Measurements from ENCODE around the gene AMFR. TPM values are rescaled to one million over a fixed set of nuclear protein-coding genes. Genes with fewer than 3 reads are reported as not detected.

The AMFR gene
- polyA plus RNA-seq (36.9 to 62.1 TPM (median 38.3 TPM) in 3 replicates), polyA minus RNA-seq (213 to 443 TPM (median 219 TPM) in 3 replicates)
- 54.4 TPM for polyA plus RNA-seq (2011; ENCODE audit: low read depth)
- 43.4 and 52.3 TPM in 2 replicates for polyA plus RNA-seq (2011; cell fraction: cytosol; rRNA removed)
- 58.6 and 64.9 TPM in 2 replicates for polyA plus RNA-seq (2011; cell fraction: nucleus; rRNA removed)
- polyA plus RNA-seq (2012; ENCODE audit: low replicate concordance): 60.0 and 75.0 TPM in 2 replicates
- 197 TPM for polyA minus RNA-seq (2011; cell fraction: cytosol; rRNA and poly(A)+ RNA removed)
- polyA minus RNA-seq (2011; cell fraction: nucleus; rRNA and poly(A)+ RNA removed): 115 and 161 TPM in 2 replicates

- Histone ChIP-seq H2AFZ (ENCODE audit: control insufficient read depth, low read length) (peak within 1 kb of the TSS; percentile 52), H4K20me1 (ENCODE audit: control insufficient read depth, extremely low read depth, insufficient read depth, low read length) (no peaks in the 10 kb centered on the region)
Observed at GRCh38 chr16:56425439-56425832, at the start of gene AMFR. Gene AMFR (minus strand): TSS chr16:56425545. CDS start chr16:56425327, 218 bp downstream.

GRCh38 chr16:56470666-56471065, 45.3 kb upstream of the AMFR start:
- no peak for DNase-seq (ENCODE audit: low read depth, low spot score)
- Histone ChIP-seq H3K4me3 (ENCODE audit: control insufficient read depth in 2 of 3, extremely low read depth in 1 of 3, insufficient read depth in 2 of 3, low read depth in 1 of 3, low read length in 3 of 3) (no peak overlapping the region), H3K79me2 (ENCODE audit: control insufficient read depth, insufficient read depth, low read length) (no peaks in the 10 kb centered on the region), H4K20me1 (ENCODE audit: control insufficient read depth, extremely low read depth, insufficient read depth, low read length) (peaks cover 4% of the 10 kb centered on the region), H2AFZ (ENCODE audit: control insufficient read depth, low read length) (no peak overlapping the region), H3K27ac (ENCODE audit: control insufficient read depth, insufficient read depth, low read length) (no peak overlapping the region), H3K9me3 (ENCODE audit: control insufficient read depth, low read depth, low read length) (no peaks in the 10 kb centered on the region), H3K9me1 (ENCODE audit: control insufficient read depth, extremely low read depth, insufficient read depth, low read length) (no peaks in the 10 kb centered on the region), H3K4me2 (ENCODE audit: control insufficient read depth, extremely low read depth, insufficient read depth, low read depth, low read length) (no peak overlapping the region), H3K27me3 (ENCODE audit: control insufficient read depth, extremely low read depth, insufficient read depth, low read length) (no peaks in the 10 kb centered on the region), H3K36me3 (ENCODE audit: control insufficient read depth in 2 of 2, extremely low read depth in 1 of 2, insufficient read depth in 2 of 2, low read length in 2 of 2) (peaks cover 30 to 62% of the 10 kb centered on the region in 2 experiments), H3K9ac (ENCODE audit: control insufficient read depth, extremely low read depth, insufficient read depth, low read length) (no peak overlapping the region), H3K4me1 (ENCODE audit: control insufficient read depth, extremely low read depth, insufficient read depth, low read length) (peaks cover 12% of the 10 kb centered on the region)
- dilution Hi-C loops (cut with MboI; ENCODE audit: extremely low pct_ligation_motif_present, low sequenced_read_pairs): no loop called here
- TF ChIP-seq EZH2 (IDR thresholded peaks at IDR 0.05; ENCODE audit: low read length) (no peak), CTCF (optimal IDR thresholded peaks at IDR 0.05 in 1 of 3, IDR thresholded peaks at IDR 0.05 in 1 of 3, conservative IDR thresholded peaks at IDR 0.05 in 1 of 3; ENCODE audit: extremely low read depth in 1 of 3, insufficient read depth in 2 of 3, low read length in 3 of 3) (no peak)
- no peak for FAIRE-seq

More at GRCh38 chr16:56425439-56425832, at the start of gene AMFR:
- Histone ChIP-seq H3K4me1 (ENCODE audit: control insufficient read depth, extremely low read depth, insufficient read depth, low read length) (peaks cover 20% of the 10 kb centered on the region), H3K4me2 (ENCODE audit: control insufficient read depth, extremely low read depth, insufficient read depth, low read depth, low read length) (peak within 1 kb of the TSS; percentile 73), H3K79me2 (ENCODE audit: control insufficient read depth, insufficient read depth, low read length) (peaks cover 40% of the 10 kb centered on the region), H3K9ac (ENCODE audit: control insufficient read depth, extremely low read depth, insufficient read depth, low read length) (peak within 1 kb of the TSS; percentile 74), H3K9me1 (ENCODE audit: control insufficient read depth, extremely low read depth, insufficient read depth, low read length) (no peaks in the 10 kb centered on the region), H3K27ac (ENCODE audit: control insufficient read depth, insufficient read depth, low read length) (peak within 1 kb of the TSS; percentile 70), H3K4me3 (ENCODE audit: control insufficient read depth in 2 of 3, extremely low read depth in 1 of 3, insufficient read depth in 2 of 3, low read depth in 1 of 3, low read length in 3 of 3) (peak within 1 kb of the TSS; percentile 63 to 75 (median 73)), H3K36me3 (ENCODE audit: control insufficient read depth in 2 of 2, extremely low read depth in 1 of 2, insufficient read depth in 2 of 2, low read length in 2 of 2) (no peaks in the 10 kb centered on the region), H3K27me3 (ENCODE audit: control insufficient read depth, extremely low read depth, insufficient read depth, low read length) (no peaks in the 10 kb centered on the region), H3K9me3 (ENCODE audit: control insufficient read depth, low read depth, low read length) (no peaks in the 10 kb centered on the region)
- peak in 2 of 3 experiments; percentile 20 to 51 for TF ChIP-seq CTCF (optimal IDR thresholded peaks at IDR 0.05 in 1 of 3, IDR thresholded peaks at IDR 0.05 in 1 of 3, conservative IDR thresholded peaks at IDR 0.05 in 1 of 3; ENCODE audit: extremely low read depth in 1 of 3, insufficient read depth in 2 of 3, low read length in 3 of 3)
- no peak for TF ChIP-seq EZH2 (IDR thresholded peaks at IDR 0.05; ENCODE audit: low read length)
- FAIRE-seq: no peak
- dilution Hi-C loops (cut with MboI; ENCODE audit: extremely low pct_ligation_motif_present, low sequenced_read_pairs): no loop called here
- peak; percentile 7 for DNase-seq (ENCODE audit: low read depth, low spot score)

Data from keratinocyte (primary cell).